ENCODE results near the gene PPT1.
"Not testable (repeated sequence)": the region's sequence is repeated elsewhere in the genome, so short reads cannot be mapped to it uniquely, and the experiment has no call there.

PPT1 gene

GRCh38 chr1:40094466-40095110, 2.5 kb downstream of the PPT1 start:
- H3K27ac ChIP-seq = no peak overlapping the region
- no peak for DNase-seq (ENCODE audit: low read depth, low spot score)

DNA sequence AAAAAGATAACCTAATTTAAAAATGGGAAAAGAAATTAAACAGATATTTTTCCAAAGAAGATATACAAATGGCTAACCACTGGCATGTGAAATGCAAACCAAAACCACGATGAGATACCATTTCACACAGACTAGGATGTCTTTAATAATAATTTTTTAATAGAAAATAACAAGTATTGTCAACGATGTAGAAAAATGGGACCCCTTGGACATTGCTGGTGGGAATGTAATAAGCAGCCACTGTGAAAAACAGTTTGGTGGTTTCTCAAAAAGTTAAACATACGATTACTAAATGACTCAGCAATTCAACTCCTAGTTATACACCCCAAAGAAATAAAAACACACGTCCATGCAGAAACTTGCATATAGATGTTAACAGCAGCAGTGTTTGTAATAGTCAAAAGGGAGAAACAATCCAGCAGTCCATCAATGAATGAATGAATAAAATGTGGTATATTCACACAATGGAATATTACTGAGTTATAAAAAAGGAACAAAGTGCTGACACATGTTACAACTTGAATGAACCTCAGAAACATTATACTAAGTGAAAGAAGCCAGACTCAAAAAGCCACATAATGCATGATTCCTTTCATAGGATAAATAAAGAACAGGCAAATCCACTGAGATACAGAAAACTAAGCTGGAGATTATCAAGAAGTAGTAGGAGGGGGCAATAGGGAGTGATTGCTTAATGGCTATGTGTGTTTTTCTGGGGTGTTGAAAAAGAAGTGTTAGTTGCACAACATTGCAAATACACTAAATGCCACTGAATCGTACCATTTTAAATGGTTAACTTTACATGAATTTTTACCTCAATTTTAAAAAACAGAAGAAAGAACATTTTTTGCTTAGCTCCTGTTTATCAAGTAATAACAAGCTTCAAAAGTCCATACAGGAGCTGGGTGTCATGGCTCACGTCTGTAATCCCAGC, 4.1 kb downstream of the PPT1 start:
- H3K27ac ChIP-seq = no peak overlapping the region
- DNase-seq (ENCODE audit: low read depth, low spot score) = no peak

- no peak for DNase-seq (ENCODE audit: low read depth, low spot score)
- no peak overlapping the region for H3K27ac ChIP-seq
Observed at GRCh38 chr1:40092241-40092640, 4.8 kb downstream of the PPT1 start.

DNA sequence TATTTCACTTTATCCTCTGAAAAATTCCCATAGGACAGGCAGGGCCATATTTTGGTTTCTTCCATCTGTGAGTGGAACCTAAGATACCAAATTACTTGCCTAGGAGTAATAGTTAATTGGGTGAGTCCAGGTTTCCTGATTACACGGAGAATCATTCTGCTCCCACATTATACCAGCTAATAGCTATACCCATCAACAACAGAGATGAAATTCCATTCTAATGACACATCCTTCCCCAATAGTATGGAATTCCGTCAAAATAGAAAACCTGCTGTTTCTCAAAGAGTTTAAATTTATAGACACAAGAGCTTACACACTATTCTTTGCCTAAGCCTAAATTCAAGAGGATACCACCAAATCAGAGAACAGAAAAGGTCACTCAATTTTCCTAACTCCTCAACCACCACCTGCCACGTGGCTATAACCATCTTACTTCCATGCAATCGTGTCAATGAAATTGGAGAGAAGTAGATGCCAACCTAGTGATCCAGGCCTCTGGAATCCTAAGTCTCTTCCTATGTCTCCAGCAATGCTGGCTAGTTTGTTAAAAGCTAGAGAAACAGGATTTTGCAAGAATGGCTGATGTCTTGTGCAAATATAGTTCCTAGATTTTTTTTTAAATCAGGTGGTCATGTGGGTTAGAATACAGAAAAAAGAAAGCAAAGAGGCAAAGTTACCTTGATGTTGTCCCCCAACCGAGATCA, 6.2 kb downstream of the PPT1 start:
- no peak overlapping the region for H3K27ac ChIP-seq
- no peak for DNase-seq (ENCODE audit: low read depth, low spot score)

- DNase-seq (ENCODE audit: low read depth, low spot score) = not testable (repeated sequence)
Observed at GRCh38 chr1:40084750-40085149, 12.3 kb downstream of the PPT1 start.

GRCh38 chr1:40081871-40082270, 15.2 kb downstream of the PPT1 start:
- DNase-seq (ENCODE audit: low read depth, low spot score) = no peak
- no peak overlapping the region for H3K27ac ChIP-seq

More at GRCh38 chr1:40084750-40085149, 12.3 kb downstream of the PPT1 start:
- not testable (repeated sequence) for H3K27ac ChIP-seq

DNA sequence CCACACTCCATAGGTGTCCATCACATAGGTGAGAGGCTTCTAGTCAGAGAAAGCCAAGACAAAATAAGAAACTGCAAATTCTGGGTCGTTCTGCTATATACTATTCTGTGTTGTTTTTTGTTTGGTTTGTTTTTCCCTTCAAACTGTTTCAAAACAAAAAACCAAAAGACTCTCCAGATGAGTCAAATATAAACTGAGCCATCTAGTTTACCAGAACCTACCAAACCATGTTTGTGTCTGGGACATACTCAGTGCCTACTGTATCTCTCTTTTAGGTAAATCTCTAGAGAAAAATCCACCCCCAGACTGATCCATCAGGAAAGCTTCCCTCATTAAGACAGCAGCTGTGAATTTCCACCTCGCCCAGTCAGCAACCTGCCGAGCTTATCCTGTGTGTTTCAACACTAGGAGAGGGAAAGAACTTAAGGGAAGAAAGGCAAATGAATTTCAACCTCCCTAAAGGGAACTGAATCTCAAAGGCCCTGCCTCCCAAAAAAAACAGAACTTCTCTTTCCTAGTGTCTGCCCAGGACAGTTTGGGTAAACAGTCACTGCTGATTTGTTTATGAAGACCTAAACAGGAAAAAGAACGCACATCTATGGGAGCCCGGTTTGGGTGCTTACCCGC, 17.2 kb downstream of the PPT1 start:
- no peak for DNase-seq (ENCODE audit: low read depth, low spot score)
- no peak overlapping the region for H3K27ac ChIP-seq

GRCh38 chr1:40078512-40079333, 18.3 kb downstream of the PPT1 start:
- no peak for DNase-seq (ENCODE audit: low read depth, low spot score)
- no peak overlapping the region for H3K27ac ChIP-seq

DNA sequence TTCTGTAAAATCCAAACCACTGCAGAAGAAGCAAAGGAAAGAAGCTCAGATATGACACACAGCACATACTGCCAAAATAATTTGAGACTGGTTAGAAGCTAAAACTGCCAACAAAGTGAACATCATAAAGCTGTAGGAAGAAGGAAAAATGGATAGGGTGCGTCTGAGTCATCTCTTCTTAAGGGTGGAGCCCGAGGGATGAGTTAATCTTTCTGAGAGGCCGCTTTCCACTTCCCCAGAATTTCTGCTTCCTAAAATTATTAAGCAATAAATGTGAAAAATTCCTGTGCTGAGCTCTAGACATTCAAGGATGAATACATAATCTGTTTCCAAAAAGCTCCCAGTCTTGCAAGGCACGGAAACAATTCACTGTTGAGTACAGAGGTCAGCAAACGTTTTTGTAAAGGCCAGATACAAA, 20.1 kb downstream of the PPT1 start:
- H3K27ac ChIP-seq = peak overlapping the region; percentile 71
- no peak for DNase-seq (ENCODE audit: low read depth, low spot score)

GRCh38 chr1:40075266-40075665, 21.8 kb downstream of the PPT1 start:
- peak overlapping the region; percentile 71 for H3K27ac ChIP-seq
- no peak for DNase-seq (ENCODE audit: low read depth, low spot score)

DNA sequence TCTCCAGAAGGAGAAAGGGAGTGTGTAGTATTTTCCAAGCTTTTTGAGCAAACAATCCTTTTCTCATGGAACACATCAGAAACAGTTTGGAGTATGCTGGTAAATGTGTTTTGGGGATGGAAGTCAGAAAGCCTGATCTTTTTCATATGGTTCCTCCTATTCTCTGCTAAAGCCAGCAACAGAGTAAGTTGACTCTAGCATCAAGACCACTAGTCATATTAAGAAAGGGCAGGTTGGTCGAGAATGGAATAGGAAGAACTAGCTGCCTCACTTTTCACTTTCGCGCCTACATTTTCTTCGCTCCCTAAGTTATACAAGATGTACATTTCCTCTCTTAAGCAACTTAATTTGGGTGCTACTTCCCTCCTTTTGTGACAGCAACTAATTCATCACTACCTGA, 24.0 kb downstream of the PPT1 start:
- peak overlapping the region; percentile 4 for H3K27ac ChIP-seq
- no peak for DNase-seq (ENCODE audit: low read depth, low spot score)

DNA sequence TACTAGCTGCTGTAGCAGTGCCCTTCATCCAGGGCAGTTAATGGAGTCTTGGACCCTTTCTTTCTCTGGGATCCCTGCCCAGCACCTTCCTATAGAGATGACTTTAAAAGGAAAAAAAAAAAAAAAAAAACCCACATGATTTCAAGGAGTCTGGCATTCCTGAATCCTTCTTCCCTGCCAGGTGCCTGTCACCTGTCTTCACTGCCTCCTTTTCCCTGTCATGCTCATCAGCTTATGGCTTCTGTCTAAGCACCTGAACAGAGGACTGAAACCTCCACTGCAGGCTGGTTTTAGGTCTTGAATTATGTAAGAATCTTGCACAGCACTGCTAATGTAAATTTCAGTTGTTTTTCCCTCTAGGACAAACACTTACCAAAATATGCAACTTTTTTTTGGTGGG, 24.9 kb downstream of the PPT1 start:
- H3K27ac ChIP-seq = peak overlapping the region; percentile 4
- DNase-seq (ENCODE audit: low read depth, low spot score) = no peak

DNA sequence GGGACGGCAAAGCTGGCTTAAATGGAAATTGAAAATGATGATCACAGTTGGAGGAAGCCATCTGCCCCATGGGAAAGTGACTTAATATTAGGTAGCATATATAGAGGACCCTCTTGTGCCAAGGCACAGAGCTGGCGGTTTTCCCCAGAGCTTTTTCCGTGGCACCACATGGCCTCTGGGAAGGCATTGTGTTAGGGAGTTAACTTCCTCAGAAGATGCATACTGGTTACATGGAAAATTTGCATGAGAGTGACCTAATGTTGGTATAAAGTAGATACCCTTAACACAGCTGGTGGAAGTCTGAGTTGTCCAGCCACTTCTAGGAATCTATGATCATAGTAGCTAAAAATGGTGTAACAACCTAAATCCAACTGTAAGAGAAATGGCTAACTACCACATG, 29.2 kb downstream of the PPT1 start:
- H3K27ac ChIP-seq = peak overlapping the region; percentile 84
- no peak for DNase-seq (ENCODE audit: low read depth, low spot score)

DNA sequence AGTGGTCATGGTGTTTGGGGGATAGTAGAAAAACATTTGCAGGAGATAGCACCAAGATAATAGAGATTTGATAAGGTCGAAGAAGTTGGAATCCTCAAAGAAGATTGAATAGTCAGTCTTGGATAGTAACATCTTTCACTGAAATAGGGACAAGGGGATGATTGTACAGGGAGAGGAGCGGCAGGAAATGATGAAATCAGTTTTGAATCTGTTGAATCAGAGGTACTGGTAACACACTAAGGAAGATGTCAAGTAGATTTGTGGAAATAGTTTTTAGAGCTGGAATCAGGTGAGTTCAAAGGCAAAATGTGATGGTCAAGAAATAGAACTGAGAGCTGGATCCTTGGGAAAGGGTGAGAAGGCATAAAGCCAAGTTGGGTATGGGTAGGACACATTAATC, 30.0 kb downstream of the PPT1 start:
- DNase-seq (ENCODE audit: low read depth, low spot score) = no peak
- H3K27ac ChIP-seq = peak overlapping the region; percentile 84

DNA sequence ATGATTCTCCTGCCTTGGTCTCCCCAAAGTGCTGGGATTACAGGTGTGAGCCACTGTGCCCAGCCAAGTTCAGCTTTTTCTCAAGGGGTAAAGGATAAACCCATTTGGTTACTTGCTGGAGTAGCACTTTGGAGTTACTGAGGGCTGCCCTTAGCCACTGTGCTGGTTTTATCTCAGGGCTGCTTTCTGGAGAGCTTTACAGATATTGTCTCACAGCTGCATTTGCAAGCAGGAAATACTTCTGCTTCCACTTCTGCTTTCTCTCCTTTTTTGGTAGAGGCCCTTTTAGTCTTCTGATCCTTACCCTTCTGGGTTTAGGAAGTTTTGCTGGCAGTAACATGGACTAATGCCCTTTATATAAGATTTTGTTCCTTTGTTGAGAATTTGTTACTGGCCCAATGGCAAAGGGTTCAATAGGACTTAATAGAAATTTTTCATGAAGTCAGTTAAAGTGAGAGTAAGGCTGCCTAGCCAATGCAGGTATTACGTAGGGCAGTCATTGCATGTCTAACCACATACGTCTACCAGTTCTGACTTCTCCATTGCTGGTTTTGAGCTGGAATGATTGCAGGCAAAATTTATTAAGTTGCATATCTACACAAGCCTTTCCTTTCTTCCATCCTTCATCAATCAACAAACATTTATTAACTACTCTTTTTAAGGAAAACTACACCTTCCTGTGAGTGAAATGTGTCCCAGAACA, 32.1 kb downstream of the PPT1 start:
- peak overlapping the region; percentile 84 for H3K27ac ChIP-seq
- no peak for DNase-seq (ENCODE audit: low read depth, low spot score)

DNA sequence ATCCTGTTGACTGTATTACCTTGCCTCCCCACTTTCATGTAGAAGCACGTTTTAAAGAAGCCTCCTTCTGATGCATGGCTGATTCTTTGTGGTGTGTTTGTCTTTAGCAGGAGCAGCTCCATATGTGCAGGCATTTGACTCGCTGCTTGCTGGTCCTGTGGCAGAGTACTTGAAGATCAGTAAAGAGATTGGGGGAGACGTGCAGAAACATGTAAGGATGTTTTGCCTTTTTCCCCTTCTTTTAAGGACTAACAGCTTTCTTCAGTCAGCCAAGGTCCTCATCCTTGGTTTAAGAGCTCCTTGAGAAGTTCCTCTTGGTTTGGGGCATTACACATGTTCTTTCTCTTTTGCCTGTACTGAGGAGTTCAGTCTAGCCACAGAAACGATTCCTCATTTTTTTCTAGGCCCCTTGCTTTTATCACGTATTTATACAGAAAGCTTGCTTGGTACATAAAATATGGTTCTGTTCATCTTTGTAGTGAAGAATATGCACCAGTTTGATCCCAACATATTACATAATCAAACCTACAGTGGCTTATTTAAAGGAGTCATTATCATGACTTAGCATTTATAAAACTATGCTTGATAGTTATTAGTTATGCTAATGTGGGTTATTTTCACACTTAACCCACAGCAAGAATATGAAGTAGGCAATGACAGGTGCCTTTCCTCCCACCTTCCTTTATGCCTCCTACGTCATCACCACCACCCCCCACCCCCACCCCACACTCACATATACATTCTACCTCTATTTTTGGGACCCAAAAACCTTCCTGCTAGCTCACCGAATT, 36.9 kb downstream of the PPT1 start:
- H3K27ac ChIP-seq = peak overlapping the region; percentile 94
- no peak for DNase-seq (ENCODE audit: low read depth, low spot score)

- no peak for DNase-seq (ENCODE audit: low read depth, low spot score)
- peak overlapping the region; percentile 94 for H3K27ac ChIP-seq
Observed at GRCh38 chr1:40059338-40059959, 37.6 kb downstream of the PPT1 start.

Data from epithelial cell of prostate (primary cell).